HG03095 (cell line): ENCODE measurements around the gene FBXL19.

ENCODE experiments used
- ATAC-seq: cut with Tn5 transposase; IDR thresholded peaks from one replicate; pipeline ENCODE4 v1.9.1; 2021; ENCODE audit warnings: moderate library complexity; ENCODE audit not compliant: unreplicated experiment

The FBXL19 gene

DNA sequence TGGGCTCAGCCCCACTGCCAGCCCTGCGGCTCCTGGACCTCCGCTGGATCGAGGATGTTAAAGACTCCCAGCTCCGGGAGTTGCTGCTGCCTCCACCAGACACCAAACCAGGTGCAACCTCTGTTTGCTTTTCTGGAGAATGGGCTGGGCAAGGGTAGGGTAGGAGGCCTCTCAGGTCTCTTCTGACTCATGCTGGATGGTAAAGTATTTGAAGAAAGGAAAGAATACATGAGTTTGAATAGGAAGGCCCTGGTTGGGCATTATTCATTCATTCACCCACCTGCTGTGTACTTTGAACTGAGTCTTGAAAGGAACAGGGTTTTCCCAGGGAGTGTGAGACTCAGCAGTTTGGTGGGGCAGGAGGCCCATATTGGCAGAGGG is 19.0 kb downstream of the FBXL19 start:
- no peak for ATAC-seq

- no peak for ATAC-seq
These were observed 21.0 kb downstream of the FBXL19 start for GRCh38 chr16:30944352-30944751.

DNA sequence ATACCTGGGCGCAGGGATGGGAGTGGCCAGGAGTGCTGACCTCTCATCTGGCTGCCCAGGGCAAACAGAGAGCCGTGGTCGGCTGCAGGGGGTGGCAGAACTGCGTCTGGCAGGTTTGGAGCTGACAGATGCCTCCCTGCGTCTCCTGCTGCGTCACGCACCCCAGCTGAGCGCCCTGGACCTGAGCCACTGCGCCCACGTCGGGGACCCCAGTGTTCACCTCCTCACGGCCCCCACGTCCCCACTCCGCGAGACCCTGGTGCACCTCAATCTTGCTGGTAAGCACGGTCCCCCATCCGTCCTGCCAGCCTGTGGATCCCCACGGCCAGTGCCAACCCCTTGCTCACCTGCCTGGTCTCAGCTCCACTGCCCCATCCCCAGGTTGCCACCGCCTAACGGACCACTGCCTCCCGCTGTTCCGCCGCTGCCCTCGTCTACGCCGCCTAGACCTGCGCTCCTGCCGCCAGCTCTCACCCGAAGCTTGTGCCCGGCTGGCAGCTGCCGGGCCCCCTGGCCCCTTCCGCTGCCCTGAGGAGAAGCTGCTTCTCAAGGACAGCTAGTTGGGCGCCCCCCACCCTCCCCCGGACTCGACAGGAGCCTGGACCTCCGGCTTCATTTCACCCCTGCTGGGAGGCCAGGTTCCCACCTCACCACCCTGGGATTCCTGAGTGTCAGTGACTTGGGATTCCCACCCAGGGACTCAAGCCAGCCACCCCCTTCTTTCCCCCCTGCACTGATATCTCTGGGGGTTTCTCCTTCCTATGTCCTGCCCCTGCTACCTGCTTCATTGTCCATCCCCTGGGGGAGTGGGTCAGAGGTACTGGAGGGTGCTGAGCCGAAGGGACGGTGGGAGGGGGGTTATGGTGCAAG is 23.5 kb downstream of the FBXL19 start:
- ATAC-seq: no peak

GRCh38 chr16:30947541-30947858 is 24.1 kb downstream of the FBXL19 start:
- no peak for ATAC-seq

DNA sequence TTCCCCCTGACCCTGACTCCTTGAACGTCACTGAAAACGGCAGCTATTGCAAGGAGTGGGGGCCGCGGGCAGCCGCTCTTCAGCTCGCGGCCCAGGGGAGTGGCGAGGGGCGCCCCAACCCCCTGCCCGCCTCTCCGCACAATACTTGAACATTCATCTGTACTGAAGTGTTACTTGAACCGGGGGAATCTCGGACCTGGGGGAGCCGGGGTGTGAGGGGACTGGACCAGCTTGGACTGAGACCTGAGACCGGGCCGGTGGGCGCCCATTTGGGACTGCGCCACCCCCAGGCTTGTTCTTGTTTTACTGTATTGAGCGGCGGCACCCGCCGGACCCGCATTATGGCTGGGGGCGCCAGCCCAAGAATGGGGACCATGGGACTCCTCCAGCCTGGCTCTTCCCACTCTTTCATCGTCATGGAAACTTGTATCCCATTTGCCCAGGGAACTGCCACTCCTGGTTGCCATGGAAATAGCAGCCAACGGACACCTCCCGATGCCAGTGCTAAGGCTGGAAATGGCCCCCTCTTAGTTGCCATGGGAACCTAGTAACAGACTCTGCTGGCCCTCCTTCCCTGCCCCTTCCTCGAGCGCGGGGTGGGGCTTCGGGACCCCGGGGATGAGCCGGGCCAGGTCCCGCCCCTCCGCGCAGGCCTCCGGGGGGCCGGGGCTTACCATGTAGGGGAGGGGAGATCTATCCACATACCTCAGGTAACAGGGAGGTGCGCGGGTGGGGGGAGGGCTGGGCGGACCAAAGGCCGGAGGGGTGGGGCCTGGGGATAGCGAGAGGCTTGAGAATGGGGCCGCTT is 24.7 kb downstream of the FBXL19 start:
- ATAC-seq: no peak

GRCh38 chr16:30948667-30949649 is 25.6 kb downstream of the FBXL19 start, which contains the start of gene ORAI3:
Gene ORAI3 (plus strand): TSS chr16:30949068. CDS start chr16:30949290, 222 bp downstream.
- peak; percentile 59 for ATAC-seq

DNA sequence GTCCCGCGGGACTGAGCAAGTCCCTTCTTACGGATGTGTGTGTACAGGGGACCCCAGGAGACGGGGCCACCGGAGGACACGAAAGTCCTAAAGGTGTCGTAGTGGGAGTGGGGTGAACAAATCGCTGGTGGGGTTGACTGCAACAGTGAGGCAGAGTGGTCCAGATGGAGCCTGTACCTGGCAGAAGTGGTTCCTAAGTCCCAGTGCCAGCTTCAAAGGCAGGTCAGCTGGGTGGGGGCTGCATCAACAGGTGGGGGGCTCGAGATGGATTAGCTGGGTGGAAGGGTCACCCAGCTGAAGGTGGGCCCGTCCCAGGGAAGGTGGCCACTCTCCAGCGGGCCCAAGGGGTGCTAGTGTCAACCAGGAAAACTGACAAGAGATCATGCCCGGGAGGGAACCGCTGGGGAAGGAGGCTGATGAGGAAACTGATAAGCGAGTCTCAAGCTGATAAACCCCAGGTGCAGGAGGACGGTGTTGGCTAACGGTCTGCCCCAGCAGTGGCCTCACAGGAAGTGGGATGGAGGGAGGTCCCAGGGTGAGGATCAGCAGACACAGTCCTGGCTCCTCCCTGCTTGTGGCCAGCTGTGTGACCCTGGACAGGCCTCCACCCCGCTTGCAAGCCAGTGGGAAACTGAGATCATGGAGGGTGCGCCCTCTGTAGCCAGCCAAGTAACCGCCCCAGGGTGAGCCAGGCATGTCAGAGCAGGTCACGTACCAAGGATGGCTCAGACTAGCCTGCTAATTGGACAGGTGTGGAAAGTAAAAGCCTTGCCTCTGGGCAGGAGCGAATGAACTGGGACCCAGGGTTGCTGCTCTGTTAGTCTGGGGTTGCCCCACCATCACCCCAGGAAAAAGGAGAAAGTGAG is 26.5 kb downstream of the FBXL19 start:
- peak; percentile 52 for ATAC-seq

DNA sequence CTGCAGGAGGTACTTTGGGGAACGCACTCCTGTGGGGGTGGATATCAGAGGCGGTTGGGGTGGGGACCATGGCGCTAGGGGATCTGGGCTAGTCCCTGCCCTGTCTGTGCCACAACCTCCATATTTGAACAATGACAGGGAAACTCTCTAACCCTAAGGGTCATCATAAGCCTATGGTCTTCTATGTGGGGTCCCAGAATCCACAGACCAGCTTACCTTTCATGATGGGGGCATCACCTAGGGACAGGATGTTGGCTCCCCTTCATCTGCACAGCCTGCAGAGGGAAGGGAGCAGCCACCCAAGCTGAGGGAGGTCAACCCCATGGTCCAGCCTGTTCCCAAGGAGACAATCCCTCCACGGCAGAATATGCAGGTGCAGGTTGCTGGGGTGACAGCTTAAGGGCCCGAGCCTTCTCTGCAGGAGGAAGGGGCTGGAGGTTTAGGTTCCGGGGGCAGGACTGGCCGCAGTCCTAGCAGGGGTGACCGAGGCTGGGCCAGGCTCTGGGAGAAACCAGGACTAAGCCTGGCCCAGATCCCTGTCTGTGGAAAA is 27.2 kb downstream of the FBXL19 start:
- ATAC-seq: no peak

- ATAC-seq: no peak
These were observed 27.8 kb downstream of the FBXL19 start for GRCh38 chr16:30951193-30951592.

DNA sequence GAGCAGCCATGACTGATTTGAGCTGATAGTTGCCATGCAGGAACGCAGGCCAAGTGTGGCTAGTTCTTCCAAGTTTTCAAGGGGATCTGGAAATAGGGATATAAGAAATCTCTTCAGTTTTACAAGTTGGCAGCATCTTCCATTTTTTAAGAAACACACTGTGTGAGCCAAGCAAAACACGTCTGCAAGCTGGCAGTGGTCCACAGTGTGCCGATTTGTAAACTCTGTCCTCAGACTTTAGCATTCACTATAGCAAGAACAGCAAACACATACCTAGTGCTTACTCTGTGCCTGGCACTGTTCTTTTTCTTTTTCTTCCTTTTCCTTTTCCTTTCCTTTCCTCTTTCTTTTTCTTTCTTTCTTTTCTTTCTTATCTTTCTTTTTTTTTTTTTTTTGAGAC is 28.4 kb downstream of the FBXL19 start:
- ATAC-seq: no peak

DNA sequence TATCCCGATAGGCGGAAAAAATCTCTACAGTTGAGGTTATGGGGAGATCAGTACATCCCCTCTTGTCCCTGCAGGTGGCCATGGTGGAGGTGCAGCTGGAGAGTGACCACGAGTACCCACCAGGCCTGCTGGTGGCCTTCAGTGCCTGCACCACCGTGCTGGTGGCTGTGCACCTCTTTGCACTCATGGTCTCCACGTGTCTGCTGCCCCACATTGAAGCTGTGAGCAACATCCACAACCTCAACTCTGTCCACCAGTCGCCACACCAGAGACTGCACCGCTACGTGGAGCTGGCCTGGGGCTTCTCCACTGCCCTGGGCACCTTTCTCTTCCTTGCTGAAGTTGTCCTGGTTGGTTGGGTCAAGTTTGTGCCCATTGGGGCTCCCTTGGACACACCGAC is 29.7 kb downstream of the FBXL19 start:
- no peak for ATAC-seq

- no peak for ATAC-seq
These were observed 30.2 kb downstream of the FBXL19 start for GRCh38 chr16:30953511-30954124.

DNA sequence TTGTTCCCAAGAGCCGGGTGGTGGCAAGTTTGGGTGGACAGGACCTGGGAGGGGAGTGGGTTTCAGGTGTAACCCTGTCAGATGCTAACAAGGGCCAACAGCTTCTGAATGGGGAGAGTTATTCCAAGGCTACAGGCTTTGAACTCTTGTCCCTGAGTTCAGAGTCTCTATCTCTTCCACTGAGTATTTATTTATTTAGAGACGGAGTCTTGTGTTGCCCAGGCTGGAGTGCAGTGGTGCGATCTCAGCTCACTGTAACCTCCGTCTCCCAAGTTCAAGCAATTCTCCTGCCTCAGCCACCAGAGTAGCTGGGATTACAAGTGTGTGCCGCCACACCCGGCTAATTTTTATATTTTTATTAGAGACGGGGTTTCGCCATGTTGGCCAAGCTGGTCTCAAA is 31.6 kb downstream of the FBXL19 start:
- no peak for ATAC-seq

DNA sequence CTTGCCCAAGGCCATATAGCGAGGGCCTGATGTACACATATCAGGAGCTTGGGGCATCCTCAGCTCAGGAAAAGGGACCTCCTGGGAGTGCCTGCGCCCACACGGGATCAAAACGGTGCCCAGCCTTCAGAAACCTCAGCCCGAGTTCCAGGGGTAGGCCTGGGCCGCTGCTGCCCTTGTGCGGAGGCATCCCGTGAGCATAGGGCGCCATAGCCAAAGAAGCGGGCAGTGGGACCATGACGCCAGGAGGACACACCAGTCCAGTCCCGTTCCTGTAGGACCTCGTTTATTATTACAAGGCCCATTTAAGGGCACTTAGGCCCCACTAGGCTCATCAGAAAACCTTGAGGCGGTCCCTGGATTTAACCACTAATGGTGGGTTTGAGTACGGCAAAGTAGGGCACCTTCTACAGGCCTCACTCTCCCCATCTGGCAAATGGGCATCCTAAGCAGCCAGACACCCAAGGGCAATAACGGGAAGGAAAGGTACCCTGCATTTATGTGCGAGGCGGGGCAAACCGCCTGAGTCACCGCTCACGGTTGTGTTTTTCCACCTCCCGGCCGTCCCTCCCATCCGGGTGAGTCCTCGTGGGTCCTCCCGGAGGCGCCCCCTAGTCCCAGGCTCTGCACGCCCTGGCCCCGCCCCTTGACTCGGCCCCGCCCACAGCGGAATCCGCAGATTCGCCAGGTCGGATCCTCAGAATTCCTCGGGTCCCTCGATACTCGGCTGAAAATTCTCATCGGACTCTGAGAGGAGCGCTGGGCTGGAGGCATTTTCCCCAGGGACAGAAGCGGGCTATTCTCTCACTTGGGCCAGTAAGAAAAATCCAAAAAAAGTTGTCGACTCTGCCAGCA is 33.5 kb downstream of the FBXL19 start:
- no peak for ATAC-seq

GRCh38 chr16:30957456-30958174 is 34.2 kb downstream of the FBXL19 start, which contains the start of gene SETD1A:
Gene SETD1A (plus strand): TSS chr16:30957754. CDS start chr16:30958732, 978 bp downstream.
- ATAC-seq: peak; percentile 68

DNA sequence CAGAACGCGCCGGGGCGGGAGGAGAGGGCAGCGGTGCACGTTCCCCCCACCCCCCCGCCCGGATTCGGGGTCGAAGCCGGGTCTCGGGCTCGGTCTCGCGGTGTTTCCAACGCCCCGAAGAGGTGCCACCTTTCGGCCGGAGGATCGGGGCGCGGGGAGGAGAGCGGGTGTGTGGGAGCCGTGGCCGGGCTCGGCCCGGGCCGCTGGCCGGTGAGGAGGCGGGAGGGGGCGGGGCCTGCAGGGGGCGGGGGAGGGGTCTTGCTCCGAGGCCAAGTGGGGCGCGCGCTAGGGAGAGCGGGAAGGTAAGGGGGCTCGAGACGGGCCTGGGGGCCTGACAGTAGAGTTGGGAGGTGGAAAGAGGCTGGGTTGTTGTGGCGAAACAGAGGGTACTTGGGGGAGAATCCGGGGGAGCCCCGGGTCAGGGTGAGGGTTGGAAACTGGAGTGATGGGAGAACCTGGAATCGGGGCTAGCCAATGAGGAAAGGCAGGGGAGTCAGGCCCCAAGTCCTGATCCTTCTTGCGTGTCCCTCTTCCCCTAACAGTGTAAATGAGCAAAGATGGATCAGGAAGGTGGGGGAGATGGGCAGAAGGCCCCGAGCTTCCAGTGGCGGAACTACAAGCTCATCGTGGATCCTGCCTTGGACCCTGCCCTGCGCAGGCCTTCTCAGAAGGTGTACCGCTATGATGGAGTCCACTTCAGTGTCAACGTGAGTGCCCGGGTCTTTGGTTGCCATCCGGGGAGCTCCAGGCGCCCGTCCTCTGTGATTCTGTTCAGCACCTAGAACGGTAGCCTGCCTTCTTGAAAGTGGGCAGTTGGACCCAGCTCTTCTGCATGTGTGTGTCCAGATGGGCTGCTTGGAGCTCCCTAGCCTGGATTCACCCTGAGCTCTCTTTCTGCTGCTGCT is 35.1 kb downstream of the FBXL19 start:
- ATAC-seq: no peak

- ATAC-seq: no peak
These were observed 38.0 kb downstream of the FBXL19 start for GRCh38 chr16:30961384-30961783.
